K562 (cell line): ENCODE data around the gene HTR2A. TPM values are rescaled to one million over a fixed set of nuclear protein-coding genes. Genes with fewer than 3 reads are reported as not detected.

Experiments
- ATAC-seq: fragments of 200-7000 bp; cut with Tn5 transposase; 3 replicates; pipeline ENCODE4 v1.9.1; 2020; ENCODE audit warnings: moderate library complexity
- BruUV-seq: library from RNA; stranded (reverse); fragments of 400-500 nt; replicated peaks from 2 replicates; lab custom pipeline; 2021; lab: Mats Ljungman, UMichigan
- CTCF ChIA-PET: fragments of 300-600 bp; formaldehyde crosslinking; extraction: SDS; loops from one replicate; lab custom pipeline; 2021; ENCODE audit warnings: low intra/inter-chr PET ratio; lab: Yijun Ruan, JAX
- POLR2A ChIA-PET: fragments of 300-600, 350-650 bp; sonication (Branson Sonifier 250); formaldehyde crosslinking; extraction: SDS; loops from one replicate; lab custom pipeline; 2021; ENCODE audit warnings: antibody characterized with exemption, inconsistent platforms; lab: Yijun Ruan, JAX
- DNase-seq, 4 experiments: peaks; one replicate each; pipeline versions ENCODE4 v3.0.0 to v3.0.0-alpha.2; 2011 to 2018; ENCODE audit warnings: low spot score in 3 of 4, mixed read lengths in 3 of 4; ENCODE audit errors: extremely low read depth in 1 of 4
- FAIRE-seq: peaks from 2 replicates; lab custom pipeline; 2011; peaks lifted over from hg19 to GRCh38; lab: Jason Lieb, UNC
- H2AFZ ChIP-seq: 2 replicates; pipeline ENCODE4 v1.6.0; 2011; ENCODE audit warnings: low read depth, low read length, control low read depth, inconsistent platforms
- H3K27ac ChIP-seq: fragments of 200-600 bp; 3 replicates; pipeline ENCODE4 v1.8.0; 2011; ENCODE audit warnings: low read depth, mild to moderate bottlenecking, control low read depth, inconsistent platforms, low read length, moderate library complexity, mixed read lengths; ENCODE audit errors: extremely low read depth
- H3K27me3 ChIP-seq, 2 experiments: fragments of 300-600 bp in 1 of 2; 2 replicates in 1 of 2; 3 replicates in 1 of 2; pipeline versions ENCODE4 v1.6.0 to v1.8.0; 2011; ENCODE audit warnings: inconsistent platforms in 2 of 2, low read length in 2 of 2, mild to moderate bottlenecking in 1 of 2, mixed read lengths in 1 of 2, moderate library complexity in 1 of 2; ENCODE audit not compliant: control insufficient read depth in 2 of 2, insufficient read depth in 2 of 2
- H3K36me3 ChIP-seq: fragments of 300-600 bp; 3 replicates; pipeline ENCODE4 v1.8.0; 2011; ENCODE audit warnings: mild to moderate bottlenecking, low read length, inconsistent platforms; ENCODE audit not compliant: control insufficient read depth, insufficient read depth
- H3K4me1 ChIP-seq, 2 experiments: fragments of 200-600 bp in 1 of 2; replicated peaks in 1 of 2; 2 replicates in 1 of 2; 3 replicates in 1 of 2; pipeline versions ENCODE4 v1.5.1 to v1.8.0; 2011; ENCODE audit warnings: inconsistent platforms in 2 of 2, low read length in 2 of 2, mild to moderate bottlenecking in 1 of 2, mixed read lengths in 1 of 2, moderate library complexity in 1 of 2; ENCODE audit not compliant: control insufficient read depth in 2 of 2, insufficient read depth in 2 of 2
- H3K4me2 ChIP-seq: 2 replicates; pipeline ENCODE4 v1.6.1; 2011; ENCODE audit warnings: low read length, control low read depth, inconsistent platforms, mixed read lengths; ENCODE audit not compliant: insufficient read depth
- H3K4me3 ChIP-seq: fragments of 200-600 bp; sonication (generic), shearing (Covaris generic); 2 replicates; pipeline ENCODE4 v1.5.1; 2016; ENCODE audit warnings: control low read depth, inconsistent platforms
- H3K79me2 ChIP-seq: fragments of 200-600 bp; 3 replicates; pipeline ENCODE4 v1.8.0; 2011; ENCODE audit warnings: low read length, inconsistent platforms; ENCODE audit not compliant: control insufficient read depth, insufficient read depth
- H3K9ac ChIP-seq, 2 experiments: 2 replicates each; pipeline versions ENCODE4 v1.6.0 to v1.6.1; 2011; ENCODE audit warnings: low read depth in 2 of 2, low read length in 2 of 2, control low read depth in 1 of 2, inconsistent platforms in 1 of 2, mild to moderate bottlenecking in 1 of 2, mixed read lengths in 1 of 2; ENCODE audit not compliant: insufficient read depth in 1 of 2
- H3K9me1 ChIP-seq: one replicate; pipeline ENCODE4 v1.6.0; 2011; ENCODE audit warnings: inconsistent platforms, mild to moderate bottlenecking, low read length, moderate library complexity; ENCODE audit not compliant: control insufficient read depth, insufficient read depth
- H3K9me3 ChIP-seq: replicated peaks from 2 replicates; pipeline ENCODE4 v1.5.1; 2011; ENCODE audit warnings: low read depth, low read length, inconsistent platforms; ENCODE audit not compliant: control insufficient read depth, insufficient read depth
- H4K20me1 ChIP-seq: replicated peaks from 2 replicates; pipeline ENCODE4 v1.6.1; 2011; ENCODE audit warnings: low read length, inconsistent platforms, mixed read lengths; ENCODE audit not compliant: control insufficient read depth, insufficient read depth
- BCLAF1 ChIP-seq, 2 experiments: fragments of 450-650 bp in 1 of 2; IDR thresholded peaks; 2 replicates each; pipeline ENCODE4 v1.6.1; 2011 to 2017; ENCODE audit warnings: low read depth in 2 of 2, antibody characterized with exemption in 1 of 2, borderline replicate concordance in 1 of 2, low read length in 1 of 2, mild to moderate bottlenecking in 1 of 2, mixed read lengths in 1 of 2; ENCODE audit not compliant: control insufficient read depth in 1 of 2
- EGR1 ChIP-seq: fragments of 450-650 bp; conservative IDR thresholded peaks from 2 replicates; pipeline ENCODE4 v1.6.1; 2017; ENCODE audit warnings: mild to moderate bottlenecking
- KDM4B ChIP-seq, 2 experiments: fragments of 450-650 bp in 1 of 2; sonication (generic) in 1 of 2; IDR thresholded peaks; 2 replicates each; pipeline ENCODE4 v1.6.1; 2016 to 2017; ENCODE audit warnings: borderline replicate concordance in 2 of 2, antibody characterized with exemption in 1 of 2, low read depth in 1 of 2, mild to moderate bottlenecking in 1 of 2
- MTA1 ChIP-seq: fragments of 450-650 bp; IDR thresholded peaks from 2 replicates; pipeline ENCODE4 v1.6.1; 2017; ENCODE audit warnings: borderline replicate concordance
- PBX2 ChIP-seq, 2 experiments: IDR thresholded peaks in 1 of 2; conservative IDR thresholded peaks in 1 of 2; 2 replicates each; pipeline ENCODE4 v1.6.1; 2016; ENCODE audit warnings: low read depth in 2 of 2, mild to moderate bottlenecking in 1 of 2, missing compliant biosample characterization in 1 of 2, missing genetic modification characterization in 1 of 2, moderate library complexity in 1 of 2
- PTBP1 ChIP-seq: fragments of 200-400 bp; formaldehyde crosslinking; IDR thresholded peaks from 2 replicates; pipeline ENCODE4 v1.6.1; 2017; ENCODE audit warnings: low read depth, low read length
- SAFB2 ChIP-seq: fragments of 200-400 bp; formaldehyde crosslinking; IDR thresholded peaks from 2 replicates; pipeline ENCODE4 v1.6.1; 2018; ENCODE audit warnings: borderline replicate concordance, low read length, low read depth, moderate library complexity; ENCODE audit not compliant: severe bottlenecking
- TCF3 ChIP-seq: sonication (generic); formaldehyde crosslinking; IDR thresholded peaks from 2 replicates; pipeline ENCODE4 v1.4.0; 2020; ENCODE audit warnings: mild to moderate bottlenecking, missing genetic modification reagents
- VEZF1 ChIP-seq: fragments of 200-800 bp; sonication (Bioruptor generic); IDR thresholded peaks from 2 replicates; pipeline ENCODE4 v1.6.1; 2017; ENCODE audit warnings: missing genetic modification characterization, missing compliant biosample characterization
- XRCC5 ChIP-seq: fragments of 200-400 bp; formaldehyde crosslinking; IDR thresholded peaks from 2 replicates; pipeline ENCODE4 v1.6.1; 2017; ENCODE audit warnings: low read depth, mild to moderate bottlenecking, low read length
- ZNF239 ChIP-seq: fragments of 250-450 bp; sonication (Bioruptor Pico); IDR thresholded peaks from 2 replicates; pipeline ENCODE4 v1.4.0; 2020; ENCODE audit warnings: mild to moderate bottlenecking
- ZNF778 ChIP-seq: fragments of 450-650 bp; formaldehyde crosslinking; IDR thresholded peaks from 2 replicates; pipeline ENCODE4 v1.4.0; 2020; ENCODE audit warnings: mild to moderate bottlenecking, moderate library complexity
- WGBS: fragments of 100-300 bp; shearing (Covaris generic); methylation state at CpG from one replicate; pipeline ENCODE4 v1.1.6; 2016; ENCODE audit warnings: low coverage, mixed read lengths; ENCODE audit not compliant: insufficient coverage; ENCODE audit errors: missing lambda C conversion rate; 5-methylcytosine and 5-hydroxymethylcytosine counted together
- in situ Hi-C: fragments of 300-500 bp; cut with MboI; formaldehyde crosslinking; loops from 4 replicates; pipeline ENCODE4 v1.15.0; 2018; ENCODE audit warnings: inconsistent platforms, mixed read lengths
- intact Hi-C: fragments of 100-400 bp; cut with micrococcal nuclease; formaldehyde crosslinking; loops from 2 replicates; pipeline ENCODE4 v1.14.2; 2022
- polyA plus RNA-seq, 8 experiments: library from polyadenylated mRNA; depleted of rRNA in 4 of 8; stranded (reverse) in 5 of 8; unstranded in 3 of 8; fragments of >200 nt; fragmentation: Nextera tagmentation in 2 of 8; fragmentation: Illumina TruSeq in 1 of 8; extraction: Ambion mirVana in 2 of 8; extraction: Trizol in 1 of 8; gene quantifications; 2 replicates each; pipeline versions ENCODE4 v1.2.1 to v1.2.3, GENCODE V29; 2011 to 2014; ENCODE audit warnings: inconsistent platforms in 1 of 8, missing spikeins in 1 of 8
- total RNA-seq, 7 experiments: library from RNA; depleted of rRNA in 6 of 7; stranded (reverse); fragments of >200 nt in 6 of 7; fragmentation: Illumina TruSeq in 2 of 7; extraction: Trizol in 2 of 7; gene quantifications; 2 replicates each; pipeline versions ENCODE4 v1.2.1 to v1.2.3, GENCODE V29; 2011 to 2021; ENCODE audit warnings: low replicate concordance in 1 of 7

The HTR2A gene
- total and polyA plus RNA-seq, 9 of the 15 experiments (the other 6 are each of a cell fraction or from before 2014, with no cell fraction given): not detected

GRCh38 chr13:46783504-46783903 is 113.3 kb downstream of the HTR2A start:
- Histone ChIP-seq H3K4me1 (no peaks in the 10 kb centered on the region), H3K9ac (no peak overlapping the region), H2AFZ (no peak overlapping the region), H3K36me3 (peaks cover 88% of the 10 kb centered on the region), H3K9me3 (no peaks in the 10 kb centered on the region), H3K27ac (no peak overlapping the region), H3K4me3 (no peak overlapping the region), H3K9me1 (no peaks in the 10 kb centered on the region), H3K27me3 (no peaks in the 10 kb centered on the region), H3K79me2 (no peaks in the 10 kb centered on the region), H3K4me2 (no peak overlapping the region), H4K20me1 (no peaks in the 10 kb centered on the region)
- 84% methylated on average over 3 of the region's 3 CpGs for WGBS
- DNase-seq (no peak), ATAC-seq (no peak), FAIRE-seq (no peak)
- ChIA-PET CTCF (no interaction called here), POLR2A (no interaction called here)
- in situ Hi-C loops: no loop called here
- BruUV-seq: no TSS peak
- intact Hi-C loops: no loop called here
- TF ChIP-seq ZNF239: no peak
- no peak for TF ChIP-seq MTA1
- TF ChIP-seq KDM4B (IDR thresholded peaks at IDR 0.05; ENCODE audit: borderline replicate concordance in 2 of 2, low read depth in 1 of 2): no peak
- no peak for TF ChIP-seq ZNF778
- TF ChIP-seq VEZF1: no peak
- TF ChIP-seq SAFB2: no peak
- TF ChIP-seq XRCC5: no peak
- TF ChIP-seq EGR1: no peak
- TF ChIP-seq BCLAF1 (IDR thresholded peaks at IDR 0.05; ENCODE audit: borderline replicate concordance in 1 of 2, control insufficient read depth in 1 of 2, low read depth in 2 of 2, low read length in 1 of 2): no peak
- no peak for TF ChIP-seq PTBP1
- no peak for TF ChIP-seq PBX2 (CRISPR knock-in tag; IDR thresholded peaks at IDR 0.05; ENCODE audit: low read depth)
- no peak for TF ChIP-seq PBX2 (tag; conservative IDR thresholded peaks at IDR 0.05; ENCODE audit: low read depth)
- no peak for TF ChIP-seq TCF3 (CRISPR knock-in tag)
